LNCaP clone FGC (cell line): ENCODE data around the gene RRP8.

Experiments
- DNase-seq: peaks from one replicate; pipeline ENCODE4 v3.0.0-alpha.2; 2011; ENCODE audit warnings: low read depth
- H3K4me3 ChIP-seq: 2 replicates; pipeline ENCODE4 v1.5.1; 2011; ENCODE audit warnings: mild to moderate bottlenecking, low read depth, low read length, control low read depth
- CTCF ChIP-seq: IDR thresholded peaks from 2 replicates; pipeline ENCODE4 v1.5.1; 2012; ENCODE audit warnings: mild to moderate bottlenecking; ENCODE audit not compliant: control insufficient read depth, insufficient read depth; ENCODE audit errors: extremely low read depth

RRP8 gene

GRCh38 chr11:6545917-6546605 lies 57.4 kb downstream of the RRP8 start:
- no peak for TF ChIP-seq CTCF
- H3K4me3 ChIP-seq, result no peak overlapping the region
- no peak for DNase-seq
